DND-41 (cell line): ENCODE results near the gene DACH1.

Source experiments
- ATAC-seq: fragments of 200-7000 bp; cut with Tn5 transposase; 3 replicates; pipeline ENCODE4 v1.9.1; 2021; ENCODE audit warnings: low read depth; ENCODE audit not compliant: insufficient read depth
- DNase-seq: peaks from one replicate; pipeline ENCODE4 v3.0.0-alpha.2; 2020
- H2AFZ ChIP-seq: 2 replicates; pipeline ENCODE4 v1.6.0; 2012; ENCODE audit warnings: low read depth, low read length
- H3K27ac ChIP-seq: 2 replicates; pipeline ENCODE4 v1.5.1; 2012; ENCODE audit warnings: low read length, inconsistent platforms
- H3K27me3 ChIP-seq: fragments of 200-600 bp; sonication (generic); 2 replicates; pipeline ENCODE4 v1.6.0; 2012; ENCODE audit warnings: low read length, mild to moderate bottlenecking, inconsistent platforms; ENCODE audit not compliant: insufficient read depth, poor library complexity
- H3K36me3 ChIP-seq: 2 replicates; pipeline ENCODE4 v1.5.1; 2012; ENCODE audit warnings: low read length, inconsistent platforms; ENCODE audit not compliant: insufficient read depth
- H3K4me1 ChIP-seq: 2 replicates; pipeline ENCODE4 v1.5.1; 2012; ENCODE audit warnings: mild to moderate bottlenecking, low read length; ENCODE audit not compliant: insufficient read depth
- H3K4me2 ChIP-seq: 2 replicates; pipeline ENCODE4 v1.6.0; 2012; ENCODE audit warnings: mild to moderate bottlenecking, moderate library complexity, low read length, inconsistent platforms; ENCODE audit not compliant: insufficient read depth
- H3K4me3 ChIP-seq, 2 experiments: fragments of 200-600 bp in 1 of 2; shearing (Covaris generic) in 1 of 2; 2 replicates each; pipeline ENCODE4 v1.5.1; 2012 to 2016; ENCODE audit warnings: inconsistent platforms in 2 of 2, low read length in 2 of 2, mild to moderate bottlenecking in 2 of 2, low read depth in 1 of 2, moderate library complexity in 1 of 2
- H3K79me2 ChIP-seq: 2 replicates; pipeline ENCODE4 v1.6.0; 2012; ENCODE audit warnings: low read length, inconsistent platforms; ENCODE audit not compliant: insufficient read depth
- H3K9ac ChIP-seq: 2 replicates; pipeline ENCODE4 v1.6.0; 2012; ENCODE audit warnings: low read depth, mild to moderate bottlenecking, inconsistent platforms, low read length, moderate library complexity
- H3K9me3 ChIP-seq: 2 replicates; pipeline ENCODE4 v1.5.1; 2012; ENCODE audit warnings: low read length, moderate library complexity, mild to moderate bottlenecking, inconsistent platforms; ENCODE audit not compliant: insufficient read depth, severe bottlenecking
- H4K20me1 ChIP-seq: 2 replicates; pipeline ENCODE4 v1.6.0; 2012; ENCODE audit warnings: low read length; ENCODE audit not compliant: insufficient read depth
- EZH2 ChIP-seq: IDR thresholded peaks from 3 replicates; pipeline ENCODE4 v1.6.1; 2012; ENCODE audit warnings: borderline replicate concordance, low read depth, mild to moderate bottlenecking, moderate library complexity, low read length, inconsistent platforms; ENCODE audit not compliant: severe bottlenecking
- TF ChIP-seq, protein P1 (sequence below): IDR thresholded peaks from 2 replicates; pipeline ENCODE4 v1.5.1; 2012; ENCODE audit warnings: borderline replicate concordance, low read length, moderate library complexity, mild to moderate bottlenecking; ENCODE audit not compliant: poor library complexity, severe bottlenecking; ENCODE audit errors: extremely low read depth

The DACH1 gene

DNA sequence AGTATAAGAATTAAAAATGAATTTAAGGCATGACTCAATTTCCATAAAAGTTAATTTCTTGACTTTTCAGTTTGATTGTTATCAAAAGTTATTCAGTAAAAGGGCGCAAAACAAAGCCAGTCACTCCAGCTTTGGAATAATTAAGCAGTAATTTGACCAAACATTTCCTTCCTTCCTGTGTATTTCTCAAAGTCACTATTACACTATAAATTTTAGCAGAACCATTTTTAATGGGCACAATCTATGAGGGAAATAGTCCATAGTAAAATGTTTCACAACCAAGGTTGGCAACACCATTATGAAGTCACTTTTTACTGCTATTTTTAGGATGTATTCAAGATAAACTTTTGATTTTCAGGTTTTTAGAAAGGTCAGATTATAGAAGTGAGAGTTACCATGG is 91.0 kb downstream of the DACH1 start:
- ATAC-seq (no peak), DNase-seq (no peak)
- TF ChIP-seq EZH2, result no peak
- TF ChIP-seq, protein P1, sequence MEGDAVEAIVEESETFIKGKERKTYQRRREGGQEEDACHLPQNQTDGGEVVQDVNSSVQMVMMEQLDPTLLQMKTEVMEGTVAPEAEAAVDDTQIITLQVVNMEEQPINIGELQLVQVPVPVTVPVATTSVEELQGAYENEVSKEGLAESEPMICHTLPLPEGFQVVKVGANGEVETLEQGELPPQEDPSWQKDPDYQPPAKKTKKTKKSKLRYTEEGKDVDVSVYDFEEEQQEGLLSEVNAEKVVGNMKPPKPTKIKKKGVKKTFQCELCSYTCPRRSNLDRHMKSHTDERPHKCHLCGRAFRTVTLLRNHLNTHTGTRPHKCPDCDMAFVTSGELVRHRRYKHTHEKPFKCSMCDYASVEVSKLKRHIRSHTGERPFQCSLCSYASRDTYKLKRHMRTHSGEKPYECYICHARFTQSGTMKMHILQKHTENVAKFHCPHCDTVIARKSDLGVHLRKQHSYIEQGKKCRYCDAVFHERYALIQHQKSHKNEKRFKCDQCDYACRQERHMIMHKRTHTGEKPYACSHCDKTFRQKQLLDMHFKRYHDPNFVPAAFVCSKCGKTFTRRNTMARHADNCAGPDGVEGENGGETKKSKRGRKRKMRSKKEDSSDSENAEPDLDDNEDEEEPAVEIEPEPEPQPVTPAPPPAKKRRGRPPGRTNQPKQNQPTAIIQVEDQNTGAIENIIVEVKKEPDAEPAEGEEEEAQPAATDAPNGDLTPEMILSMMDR, result no peak
- H3K4me1 ChIP-seq, result no peaks in the 10 kb centered on the region
- H3K27ac ChIP-seq, result no peak overlapping the region
- H3K9me3 ChIP-seq, result no peaks in the 10 kb centered on the region
- no peaks in the 10 kb centered on the region for H3K27me3 ChIP-seq
- H3K4me2 ChIP-seq, result no peak overlapping the region
- no peak overlapping the region for H3K9ac ChIP-seq
- H3K4me3 ChIP-seq, result no peak overlapping the region
- H2AFZ ChIP-seq, result no peak overlapping the region
- H3K79me2 ChIP-seq, result no peaks in the 10 kb centered on the region
- H3K36me3 ChIP-seq, result no peaks in the 10 kb centered on the region
- no peaks in the 10 kb centered on the region for H4K20me1 ChIP-seq

DNA sequence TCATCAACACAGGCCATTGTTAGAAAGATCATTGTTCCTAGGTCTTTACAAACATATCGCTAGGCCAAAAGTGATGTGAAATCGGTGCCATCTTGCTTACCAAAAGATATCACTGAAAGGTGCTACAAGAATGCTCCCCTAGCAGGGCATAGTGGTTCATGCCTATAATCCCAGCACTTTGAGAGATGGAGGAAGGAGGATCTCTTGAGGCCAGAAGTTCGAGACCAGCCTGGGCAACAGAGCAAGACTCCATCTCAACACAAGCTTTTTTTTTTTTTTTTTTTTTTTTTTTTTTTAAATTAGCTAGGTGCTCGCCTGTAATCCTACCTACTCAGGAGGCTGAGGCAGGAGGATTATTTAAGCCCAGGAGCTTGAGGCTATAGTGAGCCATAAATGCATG is 92.1 kb downstream of the DACH1 start:
- Histone ChIP-seq H4K20me1 (no peaks in the 10 kb centered on the region), H3K27ac (no peak overlapping the region), H3K9me3 (no peaks in the 10 kb centered on the region), H2AFZ (no peak overlapping the region), H3K4me2 (no peak overlapping the region), H3K27me3 (no peaks in the 10 kb centered on the region), H3K4me3 (no peak overlapping the region), H3K36me3 (no peaks in the 10 kb centered on the region), H3K4me1 (no peaks in the 10 kb centered on the region), H3K9ac (no peak overlapping the region), H3K79me2 (no peaks in the 10 kb centered on the region)
- DNase-seq (no peak), ATAC-seq (no peak)
- no peak for TF ChIP-seq EZH2
- TF ChIP-seq, protein P1, result no peak

DNA sequence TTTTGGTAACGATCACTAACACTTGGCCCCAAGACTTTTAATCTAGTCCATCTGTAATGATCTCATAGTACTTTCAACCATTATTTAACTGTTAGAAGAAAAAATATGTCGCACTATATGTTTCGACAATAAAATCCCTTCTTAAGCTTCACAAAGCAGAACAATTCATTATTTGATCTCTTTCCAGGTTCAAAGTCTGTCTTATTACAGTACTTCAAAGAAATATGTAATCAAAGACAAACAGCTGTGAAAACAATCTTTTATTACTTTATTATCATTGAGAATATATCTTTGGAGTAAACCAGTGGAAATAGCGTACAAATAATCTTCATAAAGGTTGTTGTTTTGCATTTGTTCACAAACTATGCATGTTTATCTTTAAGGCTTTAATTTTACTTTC is 93.5 kb downstream of the DACH1 start:
- no peak overlapping the region for H3K9ac ChIP-seq
- H3K4me3 ChIP-seq, result no peak overlapping the region

More for the DNA sequence above, 93.5 kb downstream of the DACH1 start:
- no peak overlapping the region for H3K4me2 ChIP-seq
- TF ChIP-seq, protein P1, result no peak
- no peak for TF ChIP-seq EZH2
- no peaks in the 10 kb centered on the region for H3K79me2 ChIP-seq
- no peaks in the 10 kb centered on the region for H4K20me1 ChIP-seq
- H2AFZ ChIP-seq, result no peak overlapping the region
- no peaks in the 10 kb centered on the region for H3K4me1 ChIP-seq
- H3K36me3 ChIP-seq, result no peaks in the 10 kb centered on the region
- ATAC-seq (no peak), DNase-seq (no peak)
- no peaks in the 10 kb centered on the region for H3K27me3 ChIP-seq
- no peaks in the 10 kb centered on the region for H3K9me3 ChIP-seq
- H3K27ac ChIP-seq, result no peak overlapping the region
